CD4-positive, alpha-beta memory T cell (primary cell): ENCODE results near the gene ECSCR. TPM values are rescaled to one million over a fixed set of nuclear protein-coding genes. Genes with fewer than 3 reads are reported as not detected.
"Not testable (repeated sequence)": the region's sequence is repeated elsewhere in the genome, so short reads cannot be mapped to it uniquely, and the experiment has no call there.

Experiments
- CTCF ChIA-PET: fragments of 350-600 bp; sonication (Branson Sonifier 250); formaldehyde crosslinking; loops from one replicate; lab custom pipeline; 2021; ENCODE audit warnings: inconsistent platforms; ENCODE audit not compliant: partially characterized antibody; lab: Charles Lee
- POLR2A ChIA-PET: fragments of 350-600 bp; sonication (Branson Sonifier 250); formaldehyde crosslinking; loops from one replicate; lab custom pipeline; 2021; ENCODE audit not compliant: partially characterized antibody; lab: Charles Lee
- DNase-seq, 5 donors: peaks; one replicate each; pipeline versions ENCODE4 v3.0.0 to v3.0.0-alpha.2; 2020 to 2022; ENCODE audit warnings: mixed read lengths in 1 of 5
- H3K27ac ChIP-seq: one replicate; pipeline ENCODE4 v1.7.0; 2013; ENCODE audit warnings: low read depth, low read length
- H3K27me3 ChIP-seq: 2 replicates; pipeline ENCODE4 v1.7.0; 2013; ENCODE audit warnings: mild to moderate bottlenecking, low read length, moderate library complexity; ENCODE audit not compliant: insufficient read depth
- H3K36me3 ChIP-seq: 2 replicates; pipeline ENCODE4 v1.7.0; 2013; ENCODE audit warnings: mild to moderate bottlenecking, low read length, moderate library complexity; ENCODE audit not compliant: insufficient read depth
- H3K4me1 ChIP-seq: 2 replicates; pipeline ENCODE4 v1.7.0; 2013; ENCODE audit warnings: mild to moderate bottlenecking, low read length, moderate library complexity; ENCODE audit not compliant: insufficient read depth
- H3K4me3 ChIP-seq, 2 donors: one replicate each; pipeline ENCODE4 v1.7.0; 2013; ENCODE audit warnings: low read length in 2 of 2, mild to moderate bottlenecking in 1 of 2
- H3K9me3 ChIP-seq, 2 donors: one replicate each; pipeline ENCODE4 v1.7.0; 2013; ENCODE audit warnings: low read length in 2 of 2, control low read depth in 1 of 2; ENCODE audit not compliant: control insufficient read depth in 1 of 2
- H3K27ac Mint-ChIP-seq, 7 donors: one replicate each; pipeline ENCODE4 v1.8.0; 2020 to 2021; ENCODE audit warnings: mixed read lengths in 7 of 7, mild to moderate bottlenecking in 6 of 7, inconsistent platforms in 3 of 7, moderate library complexity in 3 of 7
- H3K27me3 Mint-ChIP-seq, 2 donors: one replicate each; pipeline ENCODE4 v1.8.0; 2020 to 2021; ENCODE audit warnings: mixed read lengths in 2 of 2
- H3K36me3 Mint-ChIP-seq, 2 donors: one replicate each; pipeline ENCODE4 v1.8.0; 2020 to 2021; ENCODE audit warnings: mixed read lengths in 2 of 2, inconsistent platforms in 1 of 2, mild to moderate bottlenecking in 1 of 2
- H3K4me1 Mint-ChIP-seq, 4 donors: one replicate each; pipeline ENCODE4 v1.8.0; 2020 to 2021; ENCODE audit warnings: mixed read lengths in 4 of 4, mild to moderate bottlenecking in 1 of 4
- H3K4me3 Mint-ChIP-seq, 8 donors: one replicate each; pipeline ENCODE4 v1.8.0; 2020 to 2021; ENCODE audit warnings: mixed read lengths in 8 of 8, mild to moderate bottlenecking in 7 of 8, moderate library complexity in 6 of 8, inconsistent platforms in 3 of 8
- H3K9me3 Mint-ChIP-seq, 8 donors: one replicate each; pipeline ENCODE4 v1.8.0; 2020 to 2021; ENCODE audit warnings: mixed read lengths in 8 of 8, mild to moderate bottlenecking in 5 of 8, inconsistent platforms in 3 of 8, moderate library complexity in 1 of 8
- intact Hi-C: fragments of 100-400 bp; cut with micrococcal nuclease; formaldehyde crosslinking; loops from one replicate; pipeline ENCODE4 v1.15.1; 2023
- polyA plus RNA-seq, 2 donors: library from polyadenylated mRNA; unstranded; fragments of 300-500 nt; fragmentation: Illumina TruSeq; gene quantifications; one replicate each; pipeline ENCODE4 v1.2.3, GENCODE V29; 2021
- total RNA-seq, 2 experiments: library from RNA; stranded (reverse); gene quantifications; one replicate each; pipeline ENCODE4 v1.2.3, GENCODE V29; 2021

The ECSCR gene
- total and polyA plus RNA-seq, 4 experiments from 2014 or later: 0.32 to 0.33 TPM; not detected in 2

DNA sequence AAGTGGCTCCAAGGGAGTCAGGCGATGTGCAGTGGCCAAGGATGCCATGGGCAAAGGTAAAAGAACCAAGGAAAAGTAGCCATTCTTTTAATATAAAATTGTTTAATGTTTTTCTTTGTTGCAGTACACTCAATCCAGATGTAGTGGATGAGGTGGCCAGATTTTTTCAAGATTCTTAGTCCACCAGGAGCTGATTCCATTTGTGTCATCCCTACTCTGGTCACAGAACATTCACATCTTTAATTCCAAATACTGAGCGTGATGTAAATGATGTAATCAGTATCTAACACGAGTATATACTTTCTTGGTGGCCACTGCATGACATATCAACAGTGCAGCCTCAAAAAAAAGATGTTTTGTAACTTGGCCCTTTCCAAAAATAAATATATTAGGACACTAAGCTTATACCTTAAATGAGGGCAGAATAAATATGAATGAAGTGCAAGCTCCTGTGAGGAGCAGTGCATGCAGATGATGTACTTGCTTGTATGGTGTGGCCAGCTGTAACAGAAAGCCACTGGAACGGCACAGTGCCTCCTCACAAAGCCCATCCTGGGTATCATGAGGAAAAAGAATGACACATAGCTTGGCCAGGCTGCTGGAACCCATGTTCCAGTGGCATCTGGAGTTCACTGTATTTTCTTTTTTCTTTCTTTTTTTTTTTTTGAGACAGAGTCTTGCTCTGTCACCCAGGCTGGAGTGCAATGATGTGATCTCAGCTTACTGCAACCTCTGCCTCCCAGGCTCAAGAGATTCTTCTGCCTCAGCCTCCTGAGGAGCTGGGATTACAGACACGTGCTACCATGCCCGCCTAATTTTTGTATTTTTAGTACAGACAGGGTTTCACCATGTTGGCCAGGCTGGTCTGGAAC lies 52.2 kb downstream of the ECSCR start:
- H3K4me3 ChIP-seq: no peak overlapping the region
- H3K27ac ChIP-seq: no peak overlapping the region
- CTCF ChIA-PET: interaction anchor here (0.6 to 4.6 kb wide), 7 partner anchors 8 to 221 kb away, joined by 3 to 29 read pairs (median 4); no protein-coding TSS in a partner anchor
- POLR2A ChIA-PET: interaction anchor here (0.7 to 1.5 kb wide), 2 partner anchors 71 to 155 kb away, joined by 3 to 5 read pairs; no protein-coding TSS in a partner anchor
- no peak for DNase-seq
- H3K36me3 ChIP-seq: no peaks in the 10 kb centered on the region
- peaks cover 23% of the 10 kb centered on the region for H3K4me1 ChIP-seq
- H3K9me3 ChIP-seq: no peaks in the 10 kb centered on the region
- Mint-ChIP-seq H3K27ac (no peak overlapping the region), H3K27me3 (no peaks in the 10 kb centered on the region), H3K4me1 (peaks cover 11 to 25% (median 15%) of the 10 kb centered on the region in 4 donors), H3K36me3 (no peaks in the 10 kb centered on the region), H3K4me3 (no peak overlapping the region), H3K9me3 (no peaks in the 10 kb centered on the region)
- no peaks in the 10 kb centered on the region for H3K27me3 ChIP-seq
- intact Hi-C loops: no loop called here

GRCh38 chr5:139409116-139409515 lies 53.4 kb downstream of the ECSCR start:
- H3K4me3 ChIP-seq, H3K27ac ChIP-seq, H3K36me3 Mint-ChIP-seq, H3K36me3 ChIP-seq, H3K9me3 ChIP-seq, H3K9me3 Mint-ChIP-seq, H3K27me3 Mint-ChIP-seq, H3K4me3 Mint-ChIP-seq, POLR2A ChIA-PET, DNase-seq, H3K27me3 ChIP-seq, H3K27ac Mint-ChIP-seq: not testable (repeated sequence)
- CTCF ChIA-PET: interaction anchor here (1.0 to 4.6 kb wide), 2 partner anchors 103 to 105 kb away, joined by 3 to 15 read pairs; no protein-coding TSS in a partner anchor
- H3K4me1 Mint-ChIP-seq: peaks cover 10 to 19% (median 12%) of the 10 kb centered on the region in 4 donors
- intact Hi-C loops: loop anchor here (10.0 kb wide), 1 partner anchor 436 kb away; no protein-coding TSS in a partner anchor
- H3K4me1 ChIP-seq: peaks cover 19% of the 10 kb centered on the region

GRCh38 chr5:139408191-139408590 lies 54.4 kb downstream of the ECSCR start:
- Histone ChIP-seq H3K27ac (no peak overlapping the region), H3K27me3 (no peaks in the 10 kb centered on the region), H3K4me3 (no peak overlapping the region), H3K9me3 (no peaks in the 10 kb centered on the region), H3K36me3 (no peaks in the 10 kb centered on the region), H3K4me1 (peaks cover 15% of the 10 kb centered on the region)
- no peak overlapping the region for H3K27ac Mint-ChIP-seq
- H3K4me1 Mint-ChIP-seq: peaks cover 9 to 22% (median 13%) of the 10 kb centered on the region in 4 donors
- intact Hi-C loops: loop anchor here (10.0 kb wide), 1 partner anchor 437 kb away; no protein-coding TSS in a partner anchor
- ChIA-PET POLR2A (no interaction called here), CTCF (interaction anchor here (0.7 to 4.6 kb wide), 3 partner anchors 12 to 109 kb away, joined by 3 to 15 read pairs (median 4); no protein-coding TSS in a partner anchor)
- H3K4me3 Mint-ChIP-seq: no peak overlapping the region
- peaks cover 0 to 4% of the 10 kb centered on the region in 2 donors for H3K36me3 Mint-ChIP-seq
- DNase-seq: no peak
- no peaks in the 10 kb centered on the region for H3K27me3 Mint-ChIP-seq
- H3K9me3 Mint-ChIP-seq: no peaks in the 10 kb centered on the region

DNA sequence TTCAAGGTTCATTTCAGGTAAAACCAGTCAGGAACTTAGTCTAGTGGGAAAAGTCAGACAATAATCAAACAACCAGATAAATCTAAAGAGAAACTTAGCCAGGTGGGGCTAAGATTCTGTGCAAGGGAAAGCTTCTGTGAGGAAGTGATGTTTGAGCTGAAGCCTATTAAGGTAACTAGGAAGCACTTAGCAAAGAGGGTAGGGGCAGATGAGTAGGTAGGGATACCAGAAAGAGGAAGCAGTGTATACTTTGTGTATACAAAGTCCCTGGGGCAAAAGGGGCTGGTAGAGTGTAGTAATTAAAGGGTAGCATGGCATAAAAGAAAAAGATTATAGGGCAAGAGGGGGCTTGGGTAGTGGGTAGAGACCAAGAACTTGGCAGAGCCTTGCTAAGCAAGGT lies 55.0 kb downstream of the ECSCR start:
- Mint-ChIP-seq H3K4me1 (peaks cover 16 to 28% (median 20%) of the 10 kb centered on the region in 4 donors), H3K36me3 (peaks cover 0 to 4% of the 10 kb centered on the region in 2 donors), H3K27ac (peak overlapping the region in 4 of 7 donors; percentile 11 to 82 (median 50)), H3K4me3 (peak overlapping the region in 1 of 8 donors; percentile 11), H3K9me3 (no peaks in the 10 kb centered on the region), H3K27me3 (no peaks in the 10 kb centered on the region)
- Histone ChIP-seq H3K9me3 (no peaks in the 10 kb centered on the region), H3K4me1 (peaks cover 20% of the 10 kb centered on the region), H3K4me3 (no peak overlapping the region), H3K27ac (no peak overlapping the region), H3K27me3 (no peaks in the 10 kb centered on the region), H3K36me3 (no peaks in the 10 kb centered on the region)
- no peak for DNase-seq
- intact Hi-C loops: loop anchor here (10.0 kb wide), 1 partner anchor 437 kb away; no protein-coding TSS in a partner anchor
- ChIA-PET CTCF (interaction anchor here (1.2 to 4.6 kb wide), 3 partner anchors 13 to 107 kb away, joined by 4 to 15 read pairs (median 4); no protein-coding TSS in a partner anchor), POLR2A (no interaction called here)

GRCh38 chr5:139406963-139407362 lies 55.6 kb downstream of the ECSCR start:
- Histone ChIP-seq H3K4me3 (no peak overlapping the region), H3K36me3 (no peaks in the 10 kb centered on the region), H3K9me3 (no peaks in the 10 kb centered on the region), H3K27ac (no peak overlapping the region), H3K27me3 (no peaks in the 10 kb centered on the region), H3K4me1 (peaks cover 20% of the 10 kb centered on the region)
- Mint-ChIP-seq H3K4me1 (peaks cover 16 to 31% (median 22%) of the 10 kb centered on the region in 4 donors), H3K9me3 (peaks cover 0 to under 1% (median 0%) of the 10 kb centered on the region in 8 donors), H3K27ac (peak overlapping the region in 1 of 7 donors; percentile 11), H3K27me3 (no peaks in the 10 kb centered on the region), H3K4me3 (no peak overlapping the region), H3K36me3 (peaks cover 0 to 4% of the 10 kb centered on the region in 2 donors)
- POLR2A ChIA-PET: interaction anchor here (0.6 kb wide), 1 partner anchor 16 kb away, joined by 3 read pairs; no protein-coding TSS in a partner anchor
- no peak for DNase-seq
- CTCF ChIA-PET: interaction anchor here (0.6 to 2.3 kb wide), 4 partner anchors 15 to 956 kb away, joined by 3 to 7 read pairs (median 4); no protein-coding TSS in a partner anchor
- intact Hi-C loops: loop anchor here (10.0 kb wide), 1 partner anchor 438 kb away; no protein-coding TSS in a partner anchor

DNA sequence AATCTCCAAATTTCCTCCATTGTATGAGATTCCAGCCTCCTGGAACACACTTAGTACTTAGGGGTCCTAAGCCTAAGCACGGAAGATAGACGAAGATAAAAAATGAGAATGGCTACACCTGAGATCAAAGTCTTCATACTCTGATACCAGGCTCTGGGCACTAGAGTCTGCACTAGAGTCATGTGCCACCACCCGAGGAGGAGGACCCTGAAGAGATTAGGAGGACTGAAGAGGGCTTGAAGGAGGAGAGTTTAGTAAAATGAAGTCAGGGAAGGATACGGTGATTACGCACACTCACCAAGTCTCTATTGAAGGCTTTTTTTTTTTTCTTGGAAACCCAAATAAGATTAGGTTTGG lies 58.1 kb downstream of the ECSCR start:
- DNase-seq: no peak
- H3K27ac ChIP-seq: peak overlapping the region; percentile 85
- H3K4me1 ChIP-seq: peaks cover 20% of the 10 kb centered on the region
- H3K4me3 ChIP-seq: peak overlapping the region in 1 of 2 donors; percentile 90
- H3K4me3 Mint-ChIP-seq: peak overlapping the region; percentile 91 to 99 (median 94)
- H3K36me3 Mint-ChIP-seq: peaks cover 2 to 4% of the 10 kb centered on the region in 2 donors
- peaks cover 0 to 2% (median 0%) of the 10 kb centered on the region in 8 donors for H3K9me3 Mint-ChIP-seq
- no peaks in the 10 kb centered on the region for H3K27me3 Mint-ChIP-seq
- POLR2A ChIA-PET: interaction anchor here (1.1 to 4.7 kb wide), 18 partner anchors 10 to 939 kb away, joined by 3 to 49 read pairs (median 6); partner anchors contain the start of genes DNAJC18, EGR1, ETF1 and MATR3
- CTCF ChIA-PET: interaction anchor here (1.2 to 4.3 kb wide), 3 partner anchors 13 to 109 kb away, joined by 5 to 25 read pairs (median 7); partner anchors contain the start of gene MZB1
- H3K36me3 ChIP-seq: no peaks in the 10 kb centered on the region
- peak overlapping the region; percentile 91 to 100 (median 99) for H3K27ac Mint-ChIP-seq
- no peaks in the 10 kb centered on the region for H3K27me3 ChIP-seq
- H3K9me3 ChIP-seq: no peaks in the 10 kb centered on the region
- intact Hi-C loops: loop anchor here (1.0 to 10.0 kb wide), 9 partner anchors 11 to 827 kb away; partner anchors contain the start of genes DNAJC18, HSPA9, MATR3 and PAIP2
- peaks cover 16 to 31% (median 22%) of the 10 kb centered on the region in 4 donors for H3K4me1 Mint-ChIP-seq
